Activated CD8-positive, alpha-beta T cell treated with anti-CD3 and anti-CD28 coated beads, Interleukin-2, amount 10 ng/mL, durations not matched to agents 7 days and 5 days (primary cell): ENCODE measurements around the gene MRNIP. TPM values are rescaled to one million over a fixed set of nuclear protein-coding genes. Genes with fewer than 3 reads are reported as not detected.

ENCODE experiments used
- ATAC-seq: fragments of 150-1000 bp; cut with Tn5 transposase; one replicate; pipeline ENCODE4 v1.10.0; 2021; ENCODE audit warnings: moderate library complexity
- CTCF ChIA-PET: fragments of 350-600 bp; sonication (Branson Sonifier 250); formaldehyde crosslinking; loops from one replicate; lab custom pipeline; 2021; ENCODE audit warnings: antibody characterized with exemption; lab: Charles Lee
- POLR2A ChIA-PET: fragments of 350-600 bp; sonication (Branson Sonifier 250); formaldehyde crosslinking; loops from one replicate; lab custom pipeline; 2021; ENCODE audit warnings: antibody characterized with exemption; lab: Charles Lee
- DNase-seq: peaks from one replicate; pipeline ENCODE4 v3.0.0-alpha.2; 2020
- H3K27ac Mint-ChIP-seq: one replicate; pipeline ENCODE4 v1.8.0; 2021; ENCODE audit warnings: mild to moderate bottlenecking, mixed read lengths
- H3K27me3 Mint-ChIP-seq: one replicate; pipeline ENCODE4 v1.8.0; 2021; ENCODE audit warnings: low read depth, mixed read lengths
- H3K36me3 Mint-ChIP-seq: one replicate; pipeline ENCODE4 v1.8.0; 2021; ENCODE audit warnings: low read depth, mixed read lengths
- H3K4me1 Mint-ChIP-seq: one replicate; pipeline ENCODE4 v1.8.0; 2021; ENCODE audit warnings: low read depth, mixed read lengths
- H3K4me3 Mint-ChIP-seq: one replicate; pipeline ENCODE4 v1.8.0; 2021; ENCODE audit warnings: mild to moderate bottlenecking, mixed read lengths
- H3K9me3 Mint-ChIP-seq: one replicate; pipeline ENCODE4 v1.8.0; 2022; ENCODE audit warnings: mixed read lengths; ENCODE audit not compliant: insufficient read depth
- total RNA-seq, 2 experiments: library from RNA; stranded (reverse); gene quantifications; one replicate each; pipeline ENCODE4 v1.2.3, GENCODE V29; 2021

The MRNIP gene
- total RNA-seq, 2 experiments from 2014 or later = 16.1 to 17.1 TPM

DNA sequence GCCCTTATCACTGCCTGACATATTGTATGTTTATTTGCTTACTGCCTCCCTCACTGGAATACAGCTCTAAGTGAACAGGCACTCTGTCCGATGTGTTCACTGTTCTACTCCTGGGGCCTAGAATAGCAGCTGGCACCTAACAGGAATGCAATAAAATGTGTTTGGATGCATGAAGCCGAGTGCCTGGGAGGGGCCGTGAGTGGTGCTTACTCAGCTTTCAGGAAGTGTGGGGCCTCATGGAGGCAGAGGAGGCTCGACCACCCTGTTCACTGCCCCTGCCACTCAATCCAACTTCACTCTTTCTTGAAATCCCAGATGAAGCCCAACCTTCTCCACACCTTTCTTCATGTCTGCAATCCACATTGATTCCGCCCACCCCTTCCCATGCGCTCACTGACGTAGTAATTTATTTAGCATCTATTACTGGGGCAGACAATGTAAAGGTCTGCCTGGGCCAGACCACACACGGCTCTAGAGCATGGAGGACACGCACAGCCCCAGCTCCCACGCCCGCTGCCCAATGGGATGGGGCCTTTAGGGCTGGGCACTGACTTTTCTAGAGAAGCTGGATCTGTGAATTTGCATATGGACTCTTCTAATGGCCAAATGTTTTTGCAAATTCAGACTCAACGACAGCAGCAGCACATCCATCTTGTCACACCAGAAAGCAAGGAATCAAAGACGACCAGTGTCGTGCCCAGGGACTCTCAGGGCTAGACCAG, 27.7 kb upstream of the MRNIP start:
- CTCF ChIA-PET = no interaction called here
- H3K4me3 Mint-ChIP-seq = no peak overlapping the region

DNA sequence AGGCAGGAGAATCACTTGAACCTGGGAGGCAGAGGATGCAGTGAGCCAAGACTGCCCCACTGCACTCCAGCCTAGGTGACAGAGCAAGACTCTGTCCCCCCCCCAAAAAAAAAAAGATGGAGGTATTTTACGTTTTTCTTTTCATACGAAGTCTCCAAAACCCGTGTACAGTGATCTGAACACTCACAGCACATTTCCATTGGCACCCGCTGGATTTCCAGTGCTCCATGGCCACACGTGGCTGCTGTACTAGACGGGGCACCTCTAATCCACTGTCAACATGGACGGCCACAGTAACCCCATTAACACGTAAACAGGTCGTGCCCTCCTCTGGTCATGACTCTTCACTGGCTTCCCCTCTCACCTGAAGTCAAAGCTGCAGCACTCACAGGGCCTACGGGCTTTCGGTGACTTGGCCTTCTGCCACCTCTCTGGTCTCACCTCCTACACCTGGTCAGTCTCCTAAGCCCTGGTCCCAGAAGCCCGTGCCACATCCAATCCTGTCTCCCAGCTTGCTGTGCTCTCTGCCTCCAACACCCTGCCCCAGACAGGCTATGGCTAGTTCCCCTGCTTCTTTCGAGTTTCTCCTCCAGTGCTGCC, 27.0 kb upstream of the MRNIP start:
- no peak for ATAC-seq
- Mint-ChIP-seq H3K4me1 (no peaks in the 10 kb centered on the region), H3K36me3 (peaks cover 67% of the 10 kb centered on the region), H3K27me3 (no peaks in the 10 kb centered on the region), H3K4me3 (no peak overlapping the region), H3K27ac (no peak overlapping the region), H3K9me3 (peaks cover 17% of the 10 kb centered on the region)
- ChIA-PET POLR2A (no interaction called here), CTCF (no interaction called here)
- no peak for DNase-seq

More for the DNA sequence above, 27.7 kb upstream of the MRNIP start:
- ATAC-seq (no peak), DNase-seq (no peak)
- Mint-ChIP-seq H3K36me3 (peaks cover 67% of the 10 kb centered on the region), H3K27me3 (no peaks in the 10 kb centered on the region), H3K4me1 (no peaks in the 10 kb centered on the region), H3K9me3 (peaks cover 17% of the 10 kb centered on the region), H3K27ac (no peak overlapping the region)
- POLR2A ChIA-PET = no interaction called here

DNA sequence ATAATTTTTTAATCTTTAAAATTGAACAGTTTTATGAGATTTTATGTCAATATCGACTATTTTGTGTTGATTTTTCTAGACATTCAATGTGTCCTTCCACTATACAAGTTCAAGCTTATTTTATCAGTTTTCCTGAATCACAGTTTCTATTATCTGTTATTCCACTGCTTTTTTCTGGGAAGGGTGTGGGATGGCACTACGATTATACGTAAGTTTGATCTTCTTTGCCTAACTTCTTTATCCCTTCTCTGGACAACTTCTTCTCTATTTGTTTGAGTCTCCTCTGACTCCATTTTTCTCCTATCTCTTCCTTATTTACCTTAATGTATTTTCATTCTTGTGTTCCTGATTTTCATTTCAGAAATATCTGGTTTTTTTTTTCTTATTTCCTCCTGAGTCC, 24.5 kb upstream of the MRNIP start:
- ATAC-seq (no peak), DNase-seq (no peak)
- H3K4me3 Mint-ChIP-seq = no peak overlapping the region
- POLR2A ChIA-PET = no interaction called here
- peaks cover 56% of the 10 kb centered on the region for H3K36me3 Mint-ChIP-seq
- no peak overlapping the region for H3K27ac Mint-ChIP-seq
- H3K27me3 Mint-ChIP-seq = no peaks in the 10 kb centered on the region
- CTCF ChIA-PET = interaction anchor here (0.5 to 1.1 kb wide), 2 partner anchors 8 to 23 kb away, joined by 3 read pairs; no protein-coding TSS in a partner anchor
- no peaks in the 10 kb centered on the region for H3K4me1 Mint-ChIP-seq
- H3K9me3 Mint-ChIP-seq = peaks cover 17% of the 10 kb centered on the region

DNA sequence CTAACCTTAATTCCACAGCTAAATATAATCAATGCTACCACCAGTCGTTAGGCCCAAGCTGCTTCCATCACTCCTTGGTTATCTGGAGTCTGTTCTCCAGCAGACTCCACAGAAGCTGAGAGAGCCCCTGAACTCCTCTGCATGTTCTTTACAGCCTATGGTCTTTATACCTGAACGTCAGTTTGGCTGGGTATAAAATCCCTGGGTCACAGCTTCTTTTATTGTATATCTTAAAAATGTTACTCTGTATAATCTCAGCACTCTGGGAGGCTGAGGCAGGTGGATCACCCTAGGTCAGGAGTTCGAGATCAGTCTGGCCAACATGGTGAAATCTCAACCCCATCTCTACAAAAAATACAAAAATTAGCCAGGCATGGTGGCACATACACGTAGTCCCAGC, 23.7 kb upstream of the MRNIP start:
- H3K4me1 Mint-ChIP-seq = no peaks in the 10 kb centered on the region
- H3K36me3 Mint-ChIP-seq = peaks cover 54% of the 10 kb centered on the region
- H3K4me3 Mint-ChIP-seq = no peak overlapping the region
- ChIA-PET POLR2A (no interaction called here), CTCF (interaction anchor here (1.3 kb wide), 1 partner anchor 21 kb away, joined by 3 read pairs; no protein-coding TSS in a partner anchor)
- no peaks in the 10 kb centered on the region for H3K27me3 Mint-ChIP-seq
- DNase-seq (no peak), ATAC-seq (no peak)
- H3K9me3 Mint-ChIP-seq = peaks cover 17% of the 10 kb centered on the region
- no peak overlapping the region for H3K27ac Mint-ChIP-seq

DNA sequence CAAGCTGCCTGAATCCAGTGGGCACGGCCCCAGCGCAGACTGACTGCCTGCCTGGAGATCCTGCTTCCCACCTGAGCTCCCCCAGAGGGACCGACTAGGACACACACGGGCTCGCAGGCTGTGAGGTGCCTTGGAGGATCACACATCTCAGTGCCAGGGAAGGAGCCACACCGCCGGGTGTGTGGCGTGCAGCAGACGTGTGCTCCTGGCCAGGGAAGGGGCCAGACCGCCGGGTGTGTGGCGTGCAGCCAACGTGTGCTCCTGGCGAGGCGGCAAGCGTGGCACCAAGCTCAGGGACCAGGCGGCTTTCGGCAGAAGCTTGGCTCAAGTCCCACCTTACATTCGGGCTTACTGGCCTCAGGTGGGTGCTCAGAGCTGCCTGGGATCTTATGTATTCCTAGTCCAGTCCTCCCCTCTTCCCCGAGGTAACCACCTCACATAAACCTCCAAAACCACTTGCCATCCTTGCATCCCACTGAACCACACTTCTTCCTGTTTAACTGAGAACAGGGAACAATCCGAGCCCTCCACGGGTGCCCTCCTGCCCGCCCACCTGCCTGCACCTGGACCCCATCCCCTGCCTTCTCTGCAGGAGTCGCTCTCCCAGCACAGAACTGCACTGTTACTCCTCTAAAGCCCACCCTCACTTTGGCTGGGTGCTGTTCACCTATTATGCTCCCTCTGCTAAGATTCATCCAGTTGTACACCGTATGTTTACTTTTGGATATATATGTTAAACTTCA, 22.4 kb upstream of the MRNIP start:
- no peaks in the 10 kb centered on the region for H3K4me1 Mint-ChIP-seq
- CTCF ChIA-PET = no interaction called here
- H3K27ac Mint-ChIP-seq = no peak overlapping the region
- DNase-seq (no peak), ATAC-seq (no peak)
- H3K36me3 Mint-ChIP-seq = peaks cover 45% of the 10 kb centered on the region
- no peaks in the 10 kb centered on the region for H3K27me3 Mint-ChIP-seq
- H3K4me3 Mint-ChIP-seq = no peak overlapping the region
- POLR2A ChIA-PET = interaction anchor here (0.6 kb wide), 1 partner anchor 20 kb away, joined by 4 read pairs; no protein-coding TSS in a partner anchor
- peaks cover 17% of the 10 kb centered on the region for H3K9me3 Mint-ChIP-seq

DNA sequence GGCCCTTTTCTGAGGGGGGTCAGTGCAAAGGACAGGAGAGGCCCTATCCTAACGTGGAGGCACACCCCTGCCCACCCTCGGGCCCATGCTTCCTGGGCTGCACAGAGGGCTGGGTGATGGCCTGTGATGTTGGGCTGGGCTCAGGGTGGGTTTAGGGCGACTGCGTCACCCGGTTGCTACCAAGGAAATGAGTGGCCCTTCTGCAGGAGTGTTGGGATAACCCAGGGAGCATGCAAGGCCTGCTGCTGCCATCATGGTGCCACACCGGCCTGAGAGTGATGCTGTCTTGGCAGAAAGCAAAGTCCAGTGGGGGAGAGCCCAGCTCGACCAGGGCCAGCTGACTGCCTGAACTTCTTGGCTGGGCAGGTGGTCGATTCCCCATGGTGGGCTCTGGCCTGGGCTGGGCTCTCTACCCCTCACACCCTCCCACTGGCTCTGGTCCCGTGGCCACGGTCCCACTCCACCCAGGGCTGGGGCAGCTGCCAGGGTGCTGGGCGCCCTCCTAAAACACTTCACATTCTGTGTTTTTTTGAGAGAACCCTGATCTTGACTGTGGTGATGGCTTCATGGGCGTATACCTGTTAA, 21.5 kb upstream of the MRNIP start:
- no peaks in the 10 kb centered on the region for H3K4me1 Mint-ChIP-seq
- ChIA-PET CTCF (no interaction called here), POLR2A (interaction anchor here (0.6 kb wide), 1 partner anchor 12 kb away, joined by 3 read pairs; no protein-coding TSS in a partner anchor)
- peaks cover 39% of the 10 kb centered on the region for H3K36me3 Mint-ChIP-seq
- DNase-seq (no peak), ATAC-seq (no peak)
- no peak overlapping the region for H3K4me3 Mint-ChIP-seq
- H3K9me3 Mint-ChIP-seq = peaks cover 11% of the 10 kb centered on the region
- H3K27ac Mint-ChIP-seq = no peak overlapping the region
- H3K27me3 Mint-ChIP-seq = no peaks in the 10 kb centered on the region

DNA sequence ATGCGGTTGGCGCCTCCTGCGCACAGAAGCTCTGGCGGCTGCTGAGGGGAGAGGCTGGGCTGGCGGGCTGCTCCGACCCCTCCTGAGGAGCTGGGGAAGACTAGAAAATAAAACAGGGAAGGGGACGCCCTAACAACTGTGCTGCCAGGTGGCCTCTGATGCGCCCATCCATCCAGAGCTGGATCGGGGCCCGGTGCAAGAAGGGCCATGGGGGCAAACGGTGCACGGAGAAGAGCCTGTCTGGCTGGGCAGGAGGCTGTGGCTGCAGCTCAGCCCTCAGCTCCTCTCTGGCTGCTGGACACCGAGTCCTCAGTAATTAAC, 21.0 kb upstream of the MRNIP start:
- H3K4me1 Mint-ChIP-seq = no peaks in the 10 kb centered on the region
- ATAC-seq (no peak), DNase-seq (no peak)
- POLR2A ChIA-PET = interaction anchor here (0.6 kb wide), 1 partner anchor 12 kb away, joined by 3 read pairs; no protein-coding TSS in a partner anchor
- no peaks in the 10 kb centered on the region for H3K27me3 Mint-ChIP-seq
- no peak overlapping the region for H3K4me3 Mint-ChIP-seq
- no peak overlapping the region for H3K27ac Mint-ChIP-seq
- peaks cover 34% of the 10 kb centered on the region for H3K36me3 Mint-ChIP-seq
- CTCF ChIA-PET = no interaction called here
- H3K9me3 Mint-ChIP-seq = peaks cover 6% of the 10 kb centered on the region

DNA sequence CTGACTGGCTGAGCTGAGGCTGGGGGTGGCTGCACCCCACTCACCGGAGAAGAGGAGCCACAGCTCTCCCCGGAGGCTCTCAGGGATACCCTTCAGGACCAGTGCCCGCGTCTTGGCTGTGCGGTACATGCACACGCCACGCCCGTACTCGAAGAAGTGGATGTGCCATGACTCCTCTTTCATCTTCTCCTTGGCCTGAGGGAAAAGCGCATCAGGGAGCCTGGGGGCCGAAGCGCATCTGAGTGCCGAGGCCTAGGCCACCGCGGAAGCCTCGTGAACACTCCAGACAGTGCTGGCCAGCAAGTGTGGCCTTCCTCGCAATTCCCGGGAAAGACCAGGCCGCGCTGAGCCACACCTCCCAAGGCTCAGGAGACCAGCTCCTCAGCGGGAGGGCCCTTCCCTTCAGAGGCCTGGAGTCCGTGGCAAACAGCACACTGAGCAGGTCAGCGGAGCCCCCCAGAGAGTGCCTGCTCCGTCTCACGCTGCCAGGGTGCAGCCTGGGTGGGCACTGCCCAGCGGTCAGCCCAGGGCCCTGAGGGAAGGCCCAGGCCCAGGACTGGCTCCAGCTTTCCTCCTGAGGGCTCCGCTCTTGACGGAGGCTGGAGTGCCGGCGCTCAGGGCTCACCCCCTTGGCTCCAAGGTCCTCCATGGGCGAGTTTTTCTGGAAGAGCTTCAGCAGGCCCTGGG, 20.5 kb upstream of the MRNIP start:
- no peak overlapping the region for H3K27ac Mint-ChIP-seq
- H3K9me3 Mint-ChIP-seq = peaks cover 6% of the 10 kb centered on the region
- H3K4me1 Mint-ChIP-seq = no peaks in the 10 kb centered on the region
- ATAC-seq (no peak), DNase-seq (no peak)
- ChIA-PET POLR2A (interaction anchor here (0.6 kb wide), 1 partner anchor 11 kb away, joined by 3 read pairs; no protein-coding TSS in a partner anchor), CTCF (no interaction called here)
- H3K36me3 Mint-ChIP-seq = peaks cover 29% of the 10 kb centered on the region
- H3K27me3 Mint-ChIP-seq = no peaks in the 10 kb centered on the region
- no peak overlapping the region for H3K4me3 Mint-ChIP-seq

DNA sequence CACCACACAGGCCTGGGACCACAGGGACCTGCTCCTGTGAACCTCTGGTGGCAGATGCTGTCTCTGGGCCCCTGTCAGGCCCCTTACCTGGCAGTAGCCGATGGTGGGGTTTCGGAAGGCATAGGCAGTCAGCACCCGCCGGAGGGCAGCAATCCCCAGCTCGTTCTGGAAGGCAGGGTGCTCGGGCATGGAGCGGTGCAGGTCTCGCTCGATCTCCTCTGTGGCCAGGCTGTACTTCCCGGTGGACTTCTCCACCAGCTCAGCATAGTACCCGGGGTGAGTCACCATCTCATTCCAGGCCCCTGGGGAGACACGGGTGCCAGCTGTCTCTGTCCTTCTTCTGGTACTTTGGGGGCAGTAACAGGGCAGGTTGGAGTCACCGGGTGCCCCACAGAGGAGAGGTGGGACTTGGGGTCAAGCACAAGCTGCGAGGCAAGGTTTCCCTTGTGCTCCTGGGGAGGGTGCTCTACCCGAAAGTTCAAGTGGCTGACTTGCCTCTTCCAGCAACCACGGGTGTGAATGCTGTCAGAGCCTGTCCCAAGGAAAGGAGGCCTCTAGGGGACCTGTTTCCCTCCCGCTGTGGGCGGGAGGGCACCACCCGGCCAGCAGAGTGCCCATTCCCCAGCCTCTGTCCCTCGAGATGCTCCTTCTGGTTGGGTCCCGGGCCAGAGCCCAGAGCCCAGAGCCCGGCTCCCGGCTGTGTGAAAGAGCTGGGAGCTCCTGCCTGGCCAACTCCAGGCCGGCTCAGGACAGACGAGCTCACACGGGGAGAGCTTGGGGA, 19.8 kb upstream of the MRNIP start:
- no peak for ATAC-seq

DNA sequence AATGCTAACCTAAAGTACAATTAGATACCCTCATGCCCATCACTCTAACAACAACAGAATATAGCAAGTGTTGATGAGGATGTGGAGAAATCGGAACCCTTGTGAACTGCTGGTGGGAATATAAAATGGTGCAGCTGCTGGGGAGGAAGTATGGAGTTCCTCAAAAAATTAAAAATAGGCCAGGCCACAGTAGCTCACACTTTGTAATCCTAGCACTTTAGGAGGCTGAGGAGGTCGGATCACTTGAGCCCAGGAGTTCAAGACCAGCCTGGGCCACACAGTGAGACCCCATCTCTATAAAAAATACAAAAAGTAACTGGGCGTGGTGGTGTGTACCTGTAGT, 18.0 kb upstream of the MRNIP start:
- Mint-ChIP-seq H3K4me3 (no peak overlapping the region), H3K4me1 (no peaks in the 10 kb centered on the region), H3K9me3 (no peaks in the 10 kb centered on the region), H3K27me3 (no peaks in the 10 kb centered on the region), H3K36me3 (peaks cover 8% of the 10 kb centered on the region), H3K27ac (no peak overlapping the region)
- ATAC-seq (no peak), DNase-seq (no peak)
- ChIA-PET POLR2A (interaction anchor here (0.6 kb wide), 1 partner anchor 1251 kb away, joined by 4 read pairs; no protein-coding TSS in a partner anchor), CTCF (interaction anchor here (1.1 kb wide), 1 partner anchor 9 kb away, joined by 3 read pairs; no protein-coding TSS in a partner anchor)

More for the DNA sequence above, 19.8 kb upstream of the MRNIP start:
- H3K27ac Mint-ChIP-seq = no peak overlapping the region
- peaks cover 21% of the 10 kb centered on the region for H3K36me3 Mint-ChIP-seq
- H3K27me3 Mint-ChIP-seq = no peaks in the 10 kb centered on the region
- peaks cover 3% of the 10 kb centered on the region for H3K9me3 Mint-ChIP-seq
- no peaks in the 10 kb centered on the region for H3K4me1 Mint-ChIP-seq
- no peak for DNase-seq
- POLR2A ChIA-PET = no interaction called here
- CTCF ChIA-PET = no interaction called here
- H3K4me3 Mint-ChIP-seq = no peak overlapping the region
